ENCODE data around the gene CDC42BPA. TPM values are rescaled to one million over a fixed set of nuclear protein-coding genes. Genes with fewer than 3 reads are reported as not detected.

The CDC42BPA gene
- total RNA-seq, 1 experiment from 2014 or later = 102 TPM

DNA sequence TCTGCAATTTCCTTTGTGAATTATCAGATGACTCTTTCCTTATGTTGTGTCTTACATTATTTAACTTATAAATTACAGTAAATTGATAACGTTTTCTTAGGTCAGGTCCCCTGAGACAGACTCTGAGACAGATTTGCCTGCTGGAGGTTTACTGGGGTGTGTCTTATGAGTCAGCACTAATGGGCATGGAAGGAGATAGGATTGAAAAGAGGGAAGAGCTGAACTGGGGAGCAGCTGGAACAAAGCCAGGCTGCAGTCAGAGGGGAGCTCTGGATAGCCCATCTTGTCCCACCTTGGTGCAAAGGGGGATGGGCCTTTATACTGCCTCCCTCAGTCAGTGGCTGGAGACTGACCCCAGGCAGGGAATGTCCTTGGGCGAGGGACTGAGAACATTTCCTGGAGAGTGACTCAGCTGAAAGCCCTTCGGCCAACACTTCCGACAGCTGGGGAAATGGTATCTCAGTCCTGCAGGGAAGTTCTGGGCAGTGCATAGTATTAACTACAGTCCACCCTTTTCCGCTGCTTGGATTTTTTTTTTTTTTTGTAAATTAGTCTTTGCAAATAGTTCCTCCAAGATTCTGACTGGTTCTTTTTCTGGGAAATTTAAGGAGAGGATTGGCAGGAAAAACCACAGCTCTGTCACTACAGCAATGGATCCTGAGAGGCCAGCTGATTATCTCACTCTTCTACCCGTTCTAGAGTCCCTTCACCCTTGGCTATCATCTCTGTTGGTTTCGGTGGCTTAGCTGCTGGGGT lies 39.1 kb upstream of the CDC42BPA start:
- intact Hi-C loops (cut with micrococcal nuclease) = loop anchor here (1.0 kb wide), 2 partner anchors 13 to 40 kb away; no protein-coding TSS in a partner anchor
- H3K4me3 Mint-ChIP-seq (ENCODE audit: unreplicated experiment) = peak overlapping the region; percentile 10
- ChIA-PET POLR2A (interaction anchor here (0.6 to 6.0 kb wide), 21 partner anchors 11 to 1088 kb away, joined by 3 to 68 read pairs (median 4); partner anchors contain the start of gene CDC42BPA), CTCF (interaction anchor here (0.6 to 2.1 kb wide), 10 partner anchors 9 to 123 kb away, joined by 3 to 12 read pairs (median 4); no protein-coding TSS in a partner anchor)
- peak overlapping the region; percentile 62 for H3K27ac Mint-ChIP-seq (ENCODE audit: low read depth, unreplicated experiment)
- H3K36me3 Mint-ChIP-seq (ENCODE audit: insufficient read depth, unreplicated experiment) = no peaks in the 10 kb centered on the region
- H3K27me3 Mint-ChIP-seq (ENCODE audit: insufficient read depth, unreplicated experiment) = no peaks in the 10 kb centered on the region
- H3K9me3 Mint-ChIP-seq (ENCODE audit: unreplicated experiment) = no peaks in the 10 kb centered on the region
- TF ChIP-seq, protein P1, sequence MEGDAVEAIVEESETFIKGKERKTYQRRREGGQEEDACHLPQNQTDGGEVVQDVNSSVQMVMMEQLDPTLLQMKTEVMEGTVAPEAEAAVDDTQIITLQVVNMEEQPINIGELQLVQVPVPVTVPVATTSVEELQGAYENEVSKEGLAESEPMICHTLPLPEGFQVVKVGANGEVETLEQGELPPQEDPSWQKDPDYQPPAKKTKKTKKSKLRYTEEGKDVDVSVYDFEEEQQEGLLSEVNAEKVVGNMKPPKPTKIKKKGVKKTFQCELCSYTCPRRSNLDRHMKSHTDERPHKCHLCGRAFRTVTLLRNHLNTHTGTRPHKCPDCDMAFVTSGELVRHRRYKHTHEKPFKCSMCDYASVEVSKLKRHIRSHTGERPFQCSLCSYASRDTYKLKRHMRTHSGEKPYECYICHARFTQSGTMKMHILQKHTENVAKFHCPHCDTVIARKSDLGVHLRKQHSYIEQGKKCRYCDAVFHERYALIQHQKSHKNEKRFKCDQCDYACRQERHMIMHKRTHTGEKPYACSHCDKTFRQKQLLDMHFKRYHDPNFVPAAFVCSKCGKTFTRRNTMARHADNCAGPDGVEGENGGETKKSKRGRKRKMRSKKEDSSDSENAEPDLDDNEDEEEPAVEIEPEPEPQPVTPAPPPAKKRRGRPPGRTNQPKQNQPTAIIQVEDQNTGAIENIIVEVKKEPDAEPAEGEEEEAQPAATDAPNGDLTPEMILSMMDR (IDR thresholded peaks at IDR 0.05; ENCODE audit: unreplicated experiment) = no peak
- peaks cover 18% of the 10 kb centered on the region for H3K4me1 Mint-ChIP-seq (ENCODE audit: insufficient read depth, unreplicated experiment)
- no TSS peak for BruUV-seq (replicated peaks)
- DNase-seq (ENCODE audit: unreplicated experiment) = peak; percentile 94

DNA sequence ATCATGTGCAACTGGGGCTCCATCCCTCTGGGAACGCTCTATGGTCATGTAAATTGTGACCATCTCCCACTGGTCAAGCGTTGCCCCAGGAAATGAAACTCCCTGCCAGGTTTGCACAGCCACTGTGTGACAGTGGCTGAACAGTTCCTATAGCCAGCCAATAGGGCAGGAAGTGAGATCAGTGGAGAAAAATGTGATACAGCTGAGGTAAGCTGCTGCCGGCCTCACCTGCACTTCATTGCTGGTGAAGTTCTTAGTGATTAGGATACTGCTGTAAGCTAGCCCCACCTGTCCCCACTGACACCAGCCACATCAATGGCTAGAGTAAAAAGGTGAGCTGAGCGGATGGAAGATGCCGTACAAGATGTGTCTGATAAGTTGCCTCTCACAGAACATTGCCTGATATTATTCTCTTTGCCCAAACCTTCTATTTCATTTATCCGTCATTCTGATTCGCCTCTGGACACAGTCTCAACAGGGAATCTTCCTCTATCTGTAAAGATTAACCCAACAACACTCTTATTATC lies 38.4 kb upstream of the CDC42BPA start:
- POLR2A ChIA-PET = interaction anchor here (0.6 to 6.0 kb wide), 15 partner anchors 13 to 330 kb away, joined by 3 to 68 read pairs (median 4); partner anchors contain the start of gene CDC42BPA
- peak; percentile 31 for DNase-seq (ENCODE audit: unreplicated experiment)
- TF ChIP-seq, protein P1 (IDR thresholded peaks at IDR 0.05; ENCODE audit: unreplicated experiment) = no peak
- Mint-ChIP-seq H3K27me3 (ENCODE audit: insufficient read depth, unreplicated experiment) (no peaks in the 10 kb centered on the region), H3K9me3 (ENCODE audit: unreplicated experiment) (no peaks in the 10 kb centered on the region), H3K4me3 (ENCODE audit: unreplicated experiment) (no peak overlapping the region), H3K27ac (ENCODE audit: low read depth, unreplicated experiment) (peak overlapping the region; percentile 62), H3K36me3 (ENCODE audit: insufficient read depth, unreplicated experiment) (no peaks in the 10 kb centered on the region), H3K4me1 (ENCODE audit: insufficient read depth, unreplicated experiment) (peaks cover 19% of the 10 kb centered on the region)
- intact Hi-C loops (cut with micrococcal nuclease) = loop anchor here (1.0 kb wide), 2 partner anchors 12 to 39 kb away; no protein-coding TSS in a partner anchor
- BruUV-seq (replicated peaks) = TSS peak; percentile 96
- CTCF ChIA-PET = interaction anchor here (1.3 to 2.1 kb wide), 4 partner anchors 11 to 122 kb away, joined by 5 to 12 read pairs (median 6); no protein-coding TSS in a partner anchor

DNA sequence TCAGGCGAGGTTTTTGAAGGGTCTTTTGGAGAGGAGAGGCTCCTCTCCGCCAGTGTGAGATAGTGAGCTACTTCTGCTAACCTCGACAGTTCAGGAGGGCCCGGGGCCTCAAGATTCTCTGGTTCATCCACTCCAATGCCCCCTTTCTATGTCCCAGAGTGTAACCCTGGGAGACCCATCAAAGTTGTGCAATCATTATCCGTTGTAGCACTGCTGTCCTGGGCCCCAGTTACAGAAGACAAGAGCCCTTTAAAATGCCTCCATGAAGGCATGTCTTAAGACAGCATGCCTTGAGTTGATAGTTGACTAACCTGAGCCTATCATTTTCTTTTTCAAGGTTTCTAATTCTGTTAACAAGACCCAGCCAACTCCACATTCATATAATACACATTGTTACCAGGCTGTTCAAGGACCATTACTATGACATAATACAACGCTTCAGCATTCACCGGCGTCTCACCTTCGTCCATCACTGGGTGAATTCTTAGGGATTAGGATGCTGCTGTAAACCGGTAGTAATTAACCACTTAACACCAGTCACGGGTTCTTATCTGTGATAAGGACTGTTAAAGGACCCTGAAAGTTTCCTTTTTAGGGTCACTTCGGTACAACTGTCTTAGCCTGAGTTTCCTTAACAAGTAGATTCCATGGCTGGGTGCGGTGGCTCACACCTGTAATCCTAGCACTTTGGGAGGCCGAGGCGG lies 37.4 kb upstream of the CDC42BPA start:
- DNase-seq (ENCODE audit: unreplicated experiment) = no peak
- BruUV-seq (replicated peaks) = no TSS peak
- TF ChIP-seq, protein P1 (IDR thresholded peaks at IDR 0.05; ENCODE audit: unreplicated experiment) = no peak
- Mint-ChIP-seq H3K4me3 (ENCODE audit: unreplicated experiment) (no peak overlapping the region), H3K27me3 (ENCODE audit: insufficient read depth, unreplicated experiment) (no peaks in the 10 kb centered on the region), H3K27ac (ENCODE audit: low read depth, unreplicated experiment) (peak overlapping the region; percentile 62), H3K36me3 (ENCODE audit: insufficient read depth, unreplicated experiment) (no peaks in the 10 kb centered on the region), H3K4me1 (ENCODE audit: insufficient read depth, unreplicated experiment) (peaks cover 28% of the 10 kb centered on the region), H3K9me3 (ENCODE audit: unreplicated experiment) (no peaks in the 10 kb centered on the region)
- intact Hi-C loops (cut with micrococcal nuclease) = no loop called here
- POLR2A ChIA-PET = interaction anchor here (0.6 to 6.0 kb wide), 6 partner anchors 12 to 110 kb away, joined by 3 to 68 read pairs (median 4); partner anchors contain the start of gene CDC42BPA
- CTCF ChIA-PET = interaction anchor here (1.5 to 1.7 kb wide), 2 partner anchors 12 to 13 kb away, joined by 5 read pairs; no protein-coding TSS in a partner anchor
